ENCODE measurements around the gene MRAP. TPM values are rescaled to one million over a fixed set of nuclear protein-coding genes. Genes with fewer than 3 reads are reported as not detected.

The MRAP gene
- total and polyA plus RNA-seq, 7 donors, result 1.1 to 6.5 TPM; not detected in 5

DNA sequence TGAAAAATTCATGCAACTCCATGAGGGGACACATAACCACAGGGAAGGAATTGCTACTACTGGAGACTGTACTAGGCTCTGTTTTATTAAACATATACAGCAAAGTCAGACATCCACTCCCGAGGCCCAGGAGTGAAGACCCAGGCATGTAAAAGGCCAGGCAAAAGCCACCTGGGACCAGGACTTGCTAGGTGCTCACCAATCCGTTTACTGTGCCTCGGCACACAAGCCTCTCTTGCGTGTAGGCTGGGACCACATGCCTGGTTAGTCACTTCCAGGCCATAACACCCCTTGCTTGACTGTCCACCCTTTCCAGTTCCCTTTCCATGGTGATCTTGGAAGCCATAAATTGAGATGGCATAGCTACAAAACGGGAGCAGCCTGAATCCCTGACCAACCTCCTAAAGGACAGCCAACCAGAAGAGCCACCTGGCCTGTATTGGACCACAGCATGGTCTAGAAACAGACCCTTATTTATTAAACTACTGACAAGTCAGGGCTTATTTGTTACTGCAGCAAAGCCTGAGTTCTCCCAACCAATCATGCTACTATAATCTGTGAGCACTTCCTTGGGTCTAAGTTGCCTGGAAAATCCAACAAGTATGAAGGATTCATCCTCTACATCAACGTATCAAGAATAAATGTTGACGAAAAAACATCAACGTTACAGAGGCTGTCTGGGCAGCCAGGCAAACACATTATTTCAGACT, 54.5 kb downstream of the MRAP start:
- Histone ChIP-seq H3K4me3 (no peak overlapping the region), H3K4me1 (no peaks in the 10 kb centered on the region), H3K9me3 (no peaks in the 10 kb centered on the region), H3K27ac (no peak overlapping the region), H3K27me3 (no peaks in the 10 kb centered on the region), H3K36me3 (peaks cover 31 to 100% (median 71%) of the 10 kb centered on the region in 4 donors)
- TF ChIP-seq POLR2AphosphoS5 (IDR thresholded peaks at IDR 0.05), result no peak
- no peak for TF ChIP-seq EP300 (IDR thresholded peaks at IDR 0.05)
- no peak for TF ChIP-seq POLR2A (IDR thresholded peaks at IDR 0.05)
- TF ChIP-seq, protein P1, sequence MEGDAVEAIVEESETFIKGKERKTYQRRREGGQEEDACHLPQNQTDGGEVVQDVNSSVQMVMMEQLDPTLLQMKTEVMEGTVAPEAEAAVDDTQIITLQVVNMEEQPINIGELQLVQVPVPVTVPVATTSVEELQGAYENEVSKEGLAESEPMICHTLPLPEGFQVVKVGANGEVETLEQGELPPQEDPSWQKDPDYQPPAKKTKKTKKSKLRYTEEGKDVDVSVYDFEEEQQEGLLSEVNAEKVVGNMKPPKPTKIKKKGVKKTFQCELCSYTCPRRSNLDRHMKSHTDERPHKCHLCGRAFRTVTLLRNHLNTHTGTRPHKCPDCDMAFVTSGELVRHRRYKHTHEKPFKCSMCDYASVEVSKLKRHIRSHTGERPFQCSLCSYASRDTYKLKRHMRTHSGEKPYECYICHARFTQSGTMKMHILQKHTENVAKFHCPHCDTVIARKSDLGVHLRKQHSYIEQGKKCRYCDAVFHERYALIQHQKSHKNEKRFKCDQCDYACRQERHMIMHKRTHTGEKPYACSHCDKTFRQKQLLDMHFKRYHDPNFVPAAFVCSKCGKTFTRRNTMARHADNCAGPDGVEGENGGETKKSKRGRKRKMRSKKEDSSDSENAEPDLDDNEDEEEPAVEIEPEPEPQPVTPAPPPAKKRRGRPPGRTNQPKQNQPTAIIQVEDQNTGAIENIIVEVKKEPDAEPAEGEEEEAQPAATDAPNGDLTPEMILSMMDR (IDR thresholded peaks at IDR 0.05), result no peak
- no peak for DNase-seq
- intact Hi-C loops (cut with DNase I), result no loop called here
- 94 to 96% methylated on average over 8 of the region's 8 CpGs for WGBS, 2 donors

GRCh38 chr21:32356874-32357395, 58.3 kb downstream of the MRAP start:
- no peak overlapping the region for H3K27ac ChIP-seq
- H3K4me3 ChIP-seq, result no peak overlapping the region
- no peak for DNase-seq
- TF ChIP-seq, protein P1 (IDR thresholded peaks at IDR 0.05), result no peak
- TF ChIP-seq EP300 (IDR thresholded peaks at IDR 0.05), result no peak
- TF ChIP-seq POLR2AphosphoS5 (IDR thresholded peaks at IDR 0.05), result no peak
- no peak for TF ChIP-seq POLR2A (IDR thresholded peaks at IDR 0.05)
- H3K27me3 ChIP-seq, result no peaks in the 10 kb centered on the region
- peaks cover 21 to 100% (median 77%) of the 10 kb centered on the region in 4 donors for H3K36me3 ChIP-seq
- no peaks in the 10 kb centered on the region for H3K4me1 ChIP-seq
- no peaks in the 10 kb centered on the region for H3K9me3 ChIP-seq
- intact Hi-C loops (cut with DNase I), result no loop called here
- 95 to 97% methylated on average over 1 of the region's 1 CpG for WGBS, 2 donors

DNA sequence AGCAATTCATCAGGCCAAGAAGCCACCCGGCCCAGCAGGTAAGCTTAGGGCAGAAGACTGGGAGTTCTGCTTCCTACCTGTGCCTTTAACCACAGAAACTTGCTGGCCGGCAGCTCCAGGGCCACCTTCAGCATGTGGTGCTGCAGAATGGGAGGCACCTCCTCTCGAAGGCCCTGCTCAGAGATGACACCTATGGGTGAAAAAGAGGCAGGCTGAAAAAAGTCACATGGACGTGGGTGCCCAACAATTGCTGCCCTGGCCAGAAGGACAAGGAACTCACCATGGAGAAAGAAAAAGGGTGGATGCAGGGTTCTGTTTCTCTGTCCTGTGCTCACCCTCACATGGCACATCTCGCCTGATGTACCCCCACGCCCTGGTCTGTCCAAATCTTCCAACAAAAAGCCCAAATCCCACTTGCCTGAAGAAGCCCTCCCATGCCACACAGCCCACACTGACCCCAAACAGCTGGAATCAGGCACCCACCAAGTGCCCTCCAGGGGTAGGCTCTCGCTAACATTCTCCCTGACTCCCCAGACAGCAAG, 61.1 kb downstream of the MRAP start:
- peaks cover 18 to 96% (median 75%) of the 10 kb centered on the region in 4 donors for H3K36me3 ChIP-seq
- H3K4me3 ChIP-seq, result no peak overlapping the region
- H3K27me3 ChIP-seq, result no peaks in the 10 kb centered on the region
- 65 to 81% methylated on average over 7 of the region's 7 CpGs for WGBS, 2 donors
- no peaks in the 10 kb centered on the region for H3K4me1 ChIP-seq
- intact Hi-C loops (cut with DNase I), result no loop called here
- H3K27ac ChIP-seq, result no peak overlapping the region
- no peaks in the 10 kb centered on the region for H3K9me3 ChIP-seq
- no peak for DNase-seq
- TF ChIP-seq EP300 (IDR thresholded peaks at IDR 0.05), result no peak
- TF ChIP-seq, protein P1 (IDR thresholded peaks at IDR 0.05), result no peak
- no peak for TF ChIP-seq POLR2A (IDR thresholded peaks at IDR 0.05)
- TF ChIP-seq POLR2AphosphoS5 (IDR thresholded peaks at IDR 0.05), result no peak

DNA sequence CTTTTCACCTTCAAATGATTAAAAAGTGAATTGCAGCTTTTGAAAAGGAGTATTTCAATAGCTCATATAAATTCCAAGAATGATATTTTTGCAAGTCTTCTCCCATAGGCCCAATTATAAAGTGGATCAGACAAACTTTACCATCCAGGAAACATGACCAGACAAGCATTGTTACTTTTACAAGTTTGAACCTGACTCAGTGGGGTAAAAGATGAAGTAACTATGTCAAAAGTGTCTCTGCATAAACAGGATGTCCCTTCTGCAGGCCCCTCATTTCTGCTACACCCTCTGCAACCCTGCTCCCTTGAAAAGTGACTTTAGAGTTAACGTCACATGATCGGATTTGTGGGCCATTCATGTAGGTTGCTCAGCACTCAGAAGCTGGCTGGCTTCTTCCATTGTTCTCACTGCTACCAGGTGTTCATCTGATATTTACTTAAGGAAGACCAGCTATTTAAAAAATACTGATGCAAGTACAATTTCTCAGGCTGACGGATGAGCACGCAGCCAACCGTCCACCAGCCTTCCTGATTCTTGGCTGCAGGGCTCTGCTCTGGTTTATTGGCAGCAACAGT, 61.8 kb downstream of the MRAP start:
- H3K4me3 ChIP-seq, result no peak overlapping the region
- no peak for DNase-seq
- peaks cover 11 to 96% (median 75%) of the 10 kb centered on the region in 4 donors for H3K36me3 ChIP-seq
- 87 to 88% methylated on average over 5 of the region's 5 CpGs for WGBS, 2 donors
- no peaks in the 10 kb centered on the region for H3K27me3 ChIP-seq
- H3K27ac ChIP-seq, result no peak overlapping the region
- H3K4me1 ChIP-seq, result no peaks in the 10 kb centered on the region
- H3K9me3 ChIP-seq, result no peaks in the 10 kb centered on the region
- TF ChIP-seq, protein P1 (IDR thresholded peaks at IDR 0.05), result no peak
- no peak for TF ChIP-seq EP300 (IDR thresholded peaks at IDR 0.05)
- TF ChIP-seq POLR2A (IDR thresholded peaks at IDR 0.05), result no peak
- TF ChIP-seq POLR2AphosphoS5 (IDR thresholded peaks at IDR 0.05), result no peak
- intact Hi-C loops (cut with DNase I), result no loop called here

Other genes starting within 250 kb of the MRAP start
- gene MIS18A, start 19.8 kb upstream of the MRAP start, total RNA-seq, result 1 to 10 TPM; 2.4 to 6.4 (median 4.4) TPM
- 10 to 100 TPM in 2 of 3 donors, 1 to 10 TPM in 1; 9.0 to 12.0 (median 11.5) TPM for gene MIS18A, start 19.8 kb upstream of the MRAP start, polyA plus RNA-seq
- gene URB1, start 94.2 kb downstream of the MRAP start, total RNA-seq, result 10 to 100 TPM in 3 of 4 donors, 1 to 10 TPM in 1; 7.5 to 16.7 (median 11.5) TPM
- 1 to 10 TPM in 1 of 3 donors, under 1 TPM in 2; 0.60 to 7.1 (median 0.69) TPM for gene URB1, start 94.2 kb downstream of the MRAP start, polyA plus RNA-seq
- 10 to 100 TPM; 32.1 to 53.8 (median 41.2) TPM for gene EVA1C, start 113.9 kb downstream of the MRAP start, total RNA-seq
- gene EVA1C, start 113.9 kb downstream of the MRAP start, polyA plus RNA-seq, result 10 to 100 TPM in 1 of 3 donors, 1 to 10 TPM in 2; 3.5 to 10.8 (median 6.0) TPM